Measurements from ENCODE around the gene TSC1. TPM values are rescaled to one million over a fixed set of nuclear protein-coding genes. Genes with fewer than 3 reads are reported as not detected.

Gene TSC1
- total RNA-seq, result 16.1 and 19.8 TPM in 2 replicates

DNA sequence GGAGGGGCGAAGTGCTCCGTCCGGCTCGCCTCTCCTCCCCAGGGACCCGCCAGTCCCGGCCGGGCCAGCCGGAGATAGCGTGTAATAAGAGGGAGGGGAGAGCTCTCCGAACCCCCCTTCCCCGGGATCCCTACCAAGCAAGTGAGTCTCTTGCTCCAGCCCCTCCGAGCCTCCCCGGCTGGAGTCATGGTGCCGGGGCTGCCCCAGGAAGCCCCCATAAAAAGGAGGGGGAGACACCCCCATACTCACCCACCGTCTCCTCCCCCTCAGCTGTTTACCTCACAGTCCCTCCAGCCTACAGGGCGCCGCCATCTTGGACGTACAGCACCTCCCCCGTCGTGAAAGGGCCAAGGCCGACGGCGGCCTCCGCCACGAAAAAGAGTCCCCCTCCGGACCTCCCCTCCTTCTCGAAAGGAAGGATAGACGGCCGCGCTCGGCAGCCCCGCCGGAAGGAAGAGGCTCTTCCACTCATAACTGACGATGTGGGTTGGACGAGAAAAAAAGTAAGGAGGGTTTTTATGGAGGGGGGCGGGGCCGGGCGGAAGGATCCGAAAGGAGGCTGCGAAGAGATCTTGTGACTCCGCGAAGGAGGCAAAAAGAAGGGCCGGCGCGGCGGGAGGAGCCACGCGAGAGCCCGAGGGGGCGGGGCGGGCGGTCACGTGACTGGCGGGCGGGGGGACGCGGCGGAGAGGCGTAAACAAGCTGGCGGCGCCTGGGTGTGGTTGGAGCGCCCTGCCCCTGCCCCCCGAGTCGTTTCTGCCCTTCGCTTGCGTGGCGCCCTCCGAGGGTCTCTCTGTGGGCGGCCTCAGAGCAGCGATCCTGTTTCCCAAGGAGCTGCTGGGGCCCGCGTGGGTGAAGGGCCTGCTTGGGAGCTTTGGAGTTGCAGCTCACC, at the start of gene TSC1:
TSS of gene TSC1 (minus strand) at position 323 of the 892 bp plus-strand sequence. CDS start 15,744 bp downstream, outside the sequence.

DNA sequence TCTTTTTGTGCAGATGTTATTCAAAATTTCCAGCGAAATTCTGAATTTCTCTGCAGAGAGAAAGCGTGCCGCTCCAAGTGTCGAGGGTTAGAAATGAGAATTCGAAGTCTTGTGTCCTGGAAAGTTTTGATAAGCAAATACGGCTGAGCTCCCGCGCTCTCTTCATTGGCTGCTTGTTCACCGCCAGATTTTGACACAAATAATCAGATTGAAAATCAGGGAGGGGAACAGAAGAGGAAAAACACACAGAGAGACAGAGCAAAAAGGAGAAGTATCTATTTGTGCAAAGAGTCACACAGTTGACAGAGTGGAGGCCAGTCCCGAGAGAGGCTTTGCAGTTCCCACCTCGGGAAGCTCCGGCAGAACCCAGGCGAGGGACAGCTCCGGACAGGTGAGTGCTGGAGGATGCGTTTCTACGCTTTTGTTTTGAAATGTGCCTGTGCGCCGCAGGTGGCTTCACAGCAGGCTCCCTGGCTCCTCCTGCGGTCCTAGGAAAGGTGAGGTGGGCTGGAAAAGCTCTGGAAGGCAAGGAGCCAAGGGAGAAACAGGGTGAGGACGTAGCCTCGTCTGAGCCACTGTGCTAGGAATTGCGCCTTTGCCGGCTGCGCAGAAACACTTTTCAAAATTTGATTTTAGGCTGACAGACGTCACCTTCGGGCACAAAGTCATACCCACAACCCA, 34.2 kb upstream of the TSC1 start, which contains the start of gene GFI1B:
TSS of gene GFI1B (plus strand) at position 244 of the 681 bp plus-strand sequence. CDS start 7,985 bp downstream, outside the sequence.

DNA sequence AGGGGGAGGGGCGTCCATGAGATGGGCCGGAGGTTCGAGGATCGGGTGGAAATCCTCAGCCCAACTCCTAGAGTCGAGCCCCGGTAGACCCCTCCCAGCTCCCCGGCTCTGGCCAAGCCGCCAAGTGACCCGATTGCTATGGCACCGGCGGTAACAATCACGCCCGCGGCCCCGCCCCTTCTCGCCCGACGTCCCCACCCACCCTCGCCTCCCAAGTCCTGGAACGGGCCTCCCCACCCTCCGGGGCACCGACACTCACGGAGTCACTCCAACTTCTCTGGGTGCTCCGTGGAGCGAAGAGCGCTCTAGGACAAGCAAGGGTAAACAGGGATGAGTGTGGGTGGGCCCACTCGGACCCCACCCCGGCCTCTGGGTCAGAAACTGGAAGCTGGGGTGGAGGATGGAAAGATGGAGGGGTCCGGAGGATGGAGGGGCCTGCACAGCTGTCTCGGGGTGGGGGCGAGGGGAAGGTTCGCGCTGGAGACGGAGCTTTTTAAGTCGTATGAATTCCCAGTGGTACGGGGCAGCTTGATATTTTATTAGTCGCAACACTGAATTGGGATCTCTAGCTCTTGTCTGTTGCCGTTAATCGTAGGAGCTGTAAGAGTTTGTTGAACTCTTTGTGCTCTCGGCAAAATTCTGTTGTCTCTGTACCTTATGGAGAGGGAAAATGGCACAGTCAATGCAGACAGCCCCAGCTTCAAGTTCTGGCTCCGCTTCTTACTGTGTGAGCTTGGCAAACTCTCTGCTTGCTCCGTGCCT, 65.5 kb downstream of the TSC1 start, which contains the start of gene SPACA9:
TSS of gene SPACA9 (plus strand) at position 204 of the 762 bp plus-strand sequence. CDS start 5,050 bp downstream, outside the sequence.

DNA sequence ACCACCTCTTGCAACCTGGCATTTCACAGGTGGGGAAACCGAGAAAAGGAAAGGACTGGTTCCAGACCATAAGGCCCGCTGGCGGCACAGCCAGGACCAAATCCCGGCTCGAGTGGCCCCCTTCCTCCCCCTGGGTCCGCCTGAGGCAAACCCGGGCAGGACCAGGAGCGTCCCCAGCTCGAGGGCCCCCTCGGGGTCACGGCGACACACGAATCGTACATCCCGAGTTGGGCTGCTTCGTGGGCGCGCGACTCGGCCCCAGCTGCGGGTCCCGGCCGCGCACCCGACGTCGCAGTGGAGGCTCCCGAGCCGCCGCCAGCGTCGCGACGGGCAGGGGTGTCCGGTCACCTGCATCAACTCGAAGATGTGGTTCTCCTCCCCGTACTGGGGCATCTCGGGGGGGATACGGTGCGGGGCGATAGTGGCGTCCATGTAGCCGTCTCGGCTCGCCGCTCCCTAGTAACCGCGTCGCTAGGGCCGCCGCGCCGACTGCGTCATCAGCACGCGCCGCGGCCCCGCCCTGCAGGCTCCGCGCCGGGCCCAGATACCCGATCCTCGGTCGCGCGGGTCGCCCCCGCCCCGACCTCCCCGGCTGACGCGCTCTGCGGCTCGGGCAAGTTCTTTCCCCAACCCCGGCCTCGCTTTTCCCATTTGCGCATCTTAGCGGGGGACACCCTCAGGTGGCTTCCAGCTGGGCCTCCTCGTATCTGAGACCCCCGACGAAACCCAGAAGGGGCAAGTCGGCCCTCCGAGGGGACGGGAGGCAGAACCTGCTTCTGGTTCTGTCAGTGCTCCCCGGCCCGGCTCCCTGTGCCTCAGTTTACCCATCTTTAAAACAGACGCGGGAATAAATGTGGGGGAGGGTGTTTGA, 66.4 kb downstream of the TSC1 start, which contains the start of gene AK8:
TSS of gene AK8 (minus strand) at position 461 of the 871 bp plus-strand sequence. CDS start at position 432, 29 bp downstream.

Other genes starting within 250 kb of the TSC1 start
- 0.88 and 1.4 TPM in 2 replicates for gene AK8, start 66.3 kb downstream of the TSC1 start, total RNA-seq
- 6.4 and 8.2 TPM in 2 replicates for gene SPACA9, start 65.7 kb downstream of the TSC1 start, total RNA-seq
- not detected in 2 replicates for gene GFI1B, start 34.1 kb upstream of the TSC1 start, total RNA-seq
- gene GTF3C5, start 86.4 kb upstream of the TSC1 start, total RNA-seq, result 30.9 and 42.1 TPM in 2 replicates
- gene CEL, start 117.4 kb upstream of the TSC1 start, total RNA-seq, result 0.10 and 0.50 TPM in 2 replicates
- 9.6 TPM in 2 replicates for gene RALGDS, start 176.6 kb upstream of the TSC1 start, total RNA-seq
- gene GBGT1, start 219.3 kb upstream of the TSC1 start, total RNA-seq, result 4.1 and 6.6 TPM in 2 replicates

All from cardiac ventricle fibroblast (primary cell).